Measurements from ENCODE around the gene RGPD8.
"Not testable (repeated sequence)": the region's sequence is repeated elsewhere in the genome, so short reads cannot be mapped to it uniquely, and the experiment has no call there.

The RGPD8 gene

GRCh38 chr2:112433480-112433879 is at the start of gene RGPD8:
TSS of gene RGPD8 (minus strand) at chr2:112433645. CDS start at chr2:112433453, 192 bp downstream.
- DNase-seq: peak; percentile 94

DNA sequence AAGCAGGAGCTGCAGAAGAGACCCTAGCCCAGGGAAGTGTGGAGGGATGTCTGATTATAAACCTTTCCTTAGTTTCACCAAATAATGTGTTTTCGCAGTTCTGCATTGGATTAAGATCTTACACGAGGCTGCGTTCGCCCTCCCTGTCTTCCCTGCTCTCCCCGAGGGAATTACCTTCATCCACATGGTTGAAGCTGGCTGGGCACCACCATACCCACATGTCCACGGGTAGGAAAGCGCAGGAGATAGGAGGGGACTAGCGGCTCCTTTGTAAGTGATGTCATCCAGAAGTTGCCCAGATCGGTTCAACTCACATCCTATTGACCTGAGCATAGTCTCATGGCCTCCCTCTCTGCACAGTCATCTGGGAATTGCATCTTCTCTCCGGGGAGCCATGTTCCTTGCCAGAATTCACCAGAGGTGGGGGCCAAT is 49.6 kb upstream of the RGPD8 start:
- no peak for DNase-seq

- peak; percentile 34 for DNase-seq
Measured at GRCh38 chr2:112482309-112483041, 49.0 kb upstream of the RGPD8 start.

DNA sequence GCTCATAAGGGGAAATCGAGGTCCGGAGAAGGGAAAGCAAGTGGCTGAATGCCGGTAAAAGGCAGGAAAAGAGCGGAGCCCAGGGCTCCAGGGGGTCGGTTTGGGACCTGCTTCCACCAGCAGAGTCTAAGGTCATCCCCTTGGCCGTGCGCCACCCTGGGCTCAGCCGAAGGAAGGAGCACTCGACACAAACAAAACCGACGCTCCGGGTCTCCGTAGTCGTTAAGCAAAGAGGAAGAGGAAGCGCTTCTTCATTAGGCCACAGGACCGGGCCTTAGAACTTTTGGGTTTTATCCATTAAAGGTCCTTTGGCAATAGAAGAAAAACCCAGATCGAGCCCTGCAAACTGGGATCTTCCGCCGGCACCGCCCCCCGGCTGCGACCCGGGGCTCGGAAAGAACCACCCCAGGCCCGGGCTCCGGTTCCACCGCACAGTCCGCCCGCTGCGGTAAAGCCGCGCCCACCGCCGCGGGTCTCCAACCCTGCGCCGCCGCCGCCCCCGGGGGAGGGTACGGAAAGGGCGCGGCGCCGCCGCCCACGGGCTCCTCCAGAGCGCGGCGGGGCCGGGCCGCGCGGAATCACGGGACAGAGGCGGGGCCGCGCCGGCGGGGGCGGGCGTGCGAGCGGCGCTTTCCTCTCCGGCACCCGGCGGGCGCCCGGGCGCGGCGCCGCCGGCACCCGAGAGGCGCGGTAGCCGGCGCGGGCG is 48.2 kb upstream of the RGPD8 start, which contains the start of gene TTL:
Gene TTL, plus strand, starts transcription at position 629 of the 706 bp plus-strand sequence. CDS start 189 bp downstream, outside the sequence.
- DNase-seq: peak; percentile 84

- DNase-seq: peak; percentile 85
Measured at GRCh38 chr2:112481050-112481527, 47.6 kb upstream of the RGPD8 start.

DNA sequence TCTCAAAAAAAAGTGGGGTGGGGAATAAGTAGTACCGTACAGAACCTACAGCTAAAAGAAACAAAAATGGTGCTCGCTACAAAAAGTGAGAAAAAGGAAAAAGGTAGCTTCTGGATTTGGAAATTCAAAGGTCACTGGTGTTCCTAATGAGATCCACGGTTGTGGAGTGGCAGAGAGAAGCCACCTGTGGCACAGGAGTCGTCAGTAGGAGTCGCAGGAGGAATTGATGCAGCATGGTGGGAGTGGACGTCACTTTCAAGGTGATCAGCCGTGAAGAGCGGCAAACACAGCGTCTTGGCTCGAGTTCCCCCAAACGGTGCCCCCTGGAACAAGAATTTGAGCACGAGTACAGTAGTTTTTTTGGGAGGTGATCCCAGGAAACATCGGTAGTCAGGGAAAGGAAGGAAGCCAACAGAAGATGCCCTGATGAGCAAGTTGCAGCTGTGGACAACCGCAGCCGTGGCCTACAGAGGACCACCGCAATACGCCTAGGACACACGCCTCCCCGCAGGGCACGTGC is 47.1 kb upstream of the RGPD8 start:
- peak; percentile 47 for DNase-seq

GRCh38 chr2:112476434-112476833 is 43.0 kb upstream of the RGPD8 start:
- no peak for DNase-seq

DNA sequence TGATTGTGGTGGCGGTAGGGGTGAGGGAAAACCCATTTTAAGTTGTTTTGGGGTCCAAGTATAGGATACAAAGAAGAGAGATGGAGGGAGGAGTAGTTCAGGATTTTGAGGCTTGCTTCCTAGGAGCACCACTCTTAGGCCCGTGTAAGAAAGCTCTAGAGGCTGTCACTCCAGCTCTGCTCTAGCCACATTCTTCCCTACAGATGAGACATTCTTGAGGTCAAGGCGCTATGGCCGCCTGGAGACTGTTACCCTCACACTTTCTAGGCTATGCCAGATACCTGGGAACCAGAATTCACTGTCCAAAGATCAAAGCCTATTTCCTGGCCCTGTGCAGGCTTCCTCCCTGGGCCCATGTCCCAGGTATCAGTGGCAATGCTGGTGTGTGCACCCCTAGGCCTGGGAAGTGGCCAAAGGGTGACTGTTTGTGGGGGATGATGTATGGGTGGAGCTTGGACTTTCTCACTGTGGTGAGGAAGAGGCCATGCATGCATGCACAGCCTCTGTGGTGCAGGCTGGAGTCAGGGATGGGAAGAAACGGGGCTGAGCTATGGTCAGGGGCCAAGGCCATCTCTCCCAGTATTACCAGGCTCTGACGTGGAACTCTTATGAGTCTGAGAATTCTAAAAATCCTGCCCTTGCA is 41.5 kb upstream of the RGPD8 start:
- no peak for DNase-seq

- no peak for DNase-seq
Measured at GRCh38 chr2:112472547-112473263, 39.3 kb upstream of the RGPD8 start.

DNA sequence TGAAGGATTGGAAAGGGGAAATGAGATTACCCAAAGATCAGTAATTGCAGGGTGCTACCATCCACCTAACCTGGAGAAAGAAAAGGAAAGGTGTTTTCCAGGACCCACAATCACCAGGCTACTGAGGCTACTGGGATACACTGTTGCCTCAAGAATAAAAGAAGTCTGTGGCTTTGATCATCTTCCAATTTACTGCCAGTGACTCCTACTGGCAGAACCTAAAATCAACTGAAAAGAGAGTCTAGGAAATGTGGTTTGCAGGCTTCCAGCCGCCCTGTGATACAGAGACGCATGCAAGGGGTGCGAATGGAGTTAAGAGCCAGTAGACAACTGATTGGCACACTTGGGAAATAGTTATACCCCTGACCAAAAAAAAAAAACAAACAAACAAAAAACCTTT is 31.9 kb upstream of the RGPD8 start:
- DNase-seq: no peak

DNA sequence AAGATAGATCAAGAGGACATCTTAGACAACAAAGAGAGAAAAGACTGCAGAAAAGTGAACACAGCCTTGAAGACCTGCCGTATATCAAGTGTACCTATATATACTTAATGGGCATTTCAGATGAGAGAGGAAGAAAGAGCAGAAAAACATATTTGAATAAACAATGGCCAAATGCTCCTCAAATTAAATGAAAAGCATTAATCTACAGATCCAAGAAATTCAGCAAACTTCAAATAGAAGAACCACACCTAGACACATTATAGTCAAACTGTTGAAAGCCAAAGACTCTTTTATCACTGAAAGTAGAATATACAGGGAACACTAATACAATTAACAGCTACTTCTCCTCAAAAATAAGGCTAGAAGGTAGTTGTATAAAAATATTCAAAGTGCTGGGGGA is 29.8 kb upstream of the RGPD8 start:
- no peak for DNase-seq

GRCh38 chr2:112462178-112462577 is 28.7 kb upstream of the RGPD8 start:
- DNase-seq: no peak

DNA sequence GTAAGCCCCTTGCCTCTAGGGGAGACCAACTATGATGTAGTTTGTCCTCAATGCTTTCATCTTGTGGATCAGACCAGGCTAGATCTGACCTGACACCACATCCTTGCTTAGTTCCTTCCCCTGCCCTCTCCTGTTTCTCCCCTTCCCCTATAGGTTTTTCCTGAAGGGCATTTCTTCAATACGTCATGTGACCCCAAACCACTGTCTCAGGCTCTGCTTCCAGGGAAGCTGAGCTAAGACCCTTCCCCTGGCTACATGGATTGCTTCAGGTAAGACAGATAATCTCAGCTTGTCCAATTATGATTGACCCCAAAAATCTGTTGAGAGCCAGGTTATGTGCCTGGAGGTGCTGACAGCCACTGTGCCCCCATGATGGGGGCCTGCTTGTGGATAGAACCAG is 25.9 kb upstream of the RGPD8 start:
- DNase-seq: no peak

GRCh38 chr2:112454586-112454985 is 21.1 kb upstream of the RGPD8 start:
- DNase-seq: no peak

GRCh38 chr2:112451317-112451716 is 17.9 kb upstream of the RGPD8 start:
- no peak for DNase-seq

DNA sequence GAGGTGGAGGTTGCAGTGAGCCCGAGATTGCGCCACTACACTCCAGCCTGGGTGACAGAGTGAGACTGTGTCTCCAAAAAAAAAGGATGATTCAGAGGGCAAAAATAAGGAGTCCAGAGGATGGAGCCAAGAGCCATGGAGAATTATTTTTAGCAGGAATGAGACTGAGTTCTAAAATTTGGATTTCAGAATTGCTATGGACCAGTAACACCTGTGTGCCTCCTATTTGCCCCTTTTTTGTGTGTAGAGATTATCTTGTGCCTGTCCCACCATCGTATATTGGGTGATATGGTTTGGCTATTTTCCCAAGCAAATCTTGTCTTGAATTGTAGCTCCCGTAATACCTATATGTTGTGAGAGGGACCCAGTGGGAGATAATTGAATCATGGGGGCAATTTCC is 16.4 kb upstream of the RGPD8 start:
- no peak for DNase-seq

- not testable (repeated sequence) for DNase-seq
Measured at GRCh38 chr2:112444256-112444655, 10.8 kb upstream of the RGPD8 start.

- DNase-seq: not testable (repeated sequence)
Measured at GRCh38 chr2:112438603-112439261, 5.3 kb upstream of the RGPD8 start.

DNA sequence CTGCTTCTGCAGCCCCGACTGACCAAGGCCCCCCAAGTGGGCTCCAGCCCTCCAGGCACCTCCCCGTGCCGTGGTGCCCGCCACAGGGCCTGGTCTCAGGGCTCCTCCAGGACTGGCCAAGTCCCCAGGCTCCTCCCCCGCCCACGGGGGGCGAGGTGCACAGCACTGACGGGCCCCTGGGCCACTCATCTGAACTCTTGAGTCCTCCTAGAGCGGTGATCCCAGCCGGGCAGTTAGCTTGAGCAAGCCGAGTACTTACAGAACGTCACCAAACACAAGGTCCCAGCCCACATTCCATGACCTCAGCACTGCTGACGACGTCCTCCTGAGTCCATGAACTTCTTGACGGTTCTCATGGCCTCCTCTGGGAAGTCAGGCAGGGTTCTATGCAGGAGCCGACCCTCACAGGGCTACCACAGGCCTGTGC is 4.0 kb upstream of the RGPD8 start:
- not testable (repeated sequence) for DNase-seq

DNA sequence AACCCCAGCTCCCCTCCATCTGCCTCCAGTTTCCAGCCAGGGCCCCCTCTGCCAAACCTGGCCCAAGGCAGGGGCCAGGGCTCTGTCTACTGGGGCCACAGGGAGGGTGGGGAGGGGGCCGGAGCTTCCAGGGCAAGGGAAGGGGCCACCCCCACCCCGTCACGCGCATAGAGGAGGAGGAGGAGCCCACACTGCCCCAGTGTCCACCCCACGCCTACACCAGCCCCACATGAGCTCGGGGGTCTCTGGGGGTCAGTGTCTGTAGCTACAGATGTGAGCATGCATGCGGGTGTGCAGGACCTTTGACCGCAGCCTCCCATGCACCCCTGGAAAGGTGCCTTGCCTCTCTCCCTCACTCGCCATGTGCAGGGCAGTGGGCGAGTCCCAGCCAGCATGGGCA is 3.5 kb upstream of the RGPD8 start:
- DNase-seq: not testable (repeated sequence)

DNA sequence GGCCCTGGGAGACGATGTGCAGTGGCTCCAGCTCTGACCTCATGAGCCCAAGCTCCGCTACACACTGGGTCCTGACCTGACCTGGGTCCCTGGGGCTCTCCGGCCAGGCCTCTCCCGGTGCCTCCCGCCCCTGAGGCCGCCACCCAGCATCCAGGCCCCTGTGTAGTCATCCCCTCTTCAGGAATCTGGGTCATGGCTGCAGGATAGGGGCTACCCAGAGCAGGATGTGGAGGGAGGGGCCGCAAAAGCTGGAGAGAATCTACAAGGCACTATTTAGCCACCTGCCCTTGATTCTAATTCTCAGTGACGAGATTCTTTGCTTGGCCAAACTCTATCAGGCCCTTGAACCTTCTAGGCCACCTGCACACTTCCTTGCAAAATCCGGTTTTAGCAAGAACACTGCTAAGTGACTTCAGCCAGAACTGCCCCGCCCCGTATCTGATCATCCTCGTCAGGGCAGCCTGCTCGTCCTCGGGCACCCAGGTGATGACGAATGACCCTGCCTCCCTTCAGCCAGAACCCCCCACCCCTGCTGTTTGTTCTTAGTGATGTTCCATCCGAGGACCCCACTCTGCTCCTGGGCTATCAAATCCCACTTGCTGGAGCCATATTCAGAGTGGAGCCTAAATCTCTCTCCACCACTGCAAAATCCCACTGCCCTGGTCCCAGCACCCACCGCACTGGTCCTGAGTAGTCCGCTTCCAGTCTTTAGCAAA is 2.4 kb upstream of the RGPD8 start:
- not testable (repeated sequence) for DNase-seq

Measured in CD4-positive, alpha-beta T cell treated with Interleukin-6 for 4 hours (primary cell).